Cardiac muscle cell (in vitro differentiated cells and primary cell): ENCODE data around the gene USP24. TPM values are rescaled to one million over a fixed set of nuclear protein-coding genes. Genes with fewer than 3 reads are reported as not detected.

Experiments
- DNase-seq, 2 donors: peaks; one replicate each; pipeline versions ENCODE4 v3.0.0 to v3.0.0-alpha.2; 2010 to 2017; ENCODE audit warnings: low read depth in 1 of 2, low spot score in 1 of 2
- H3K27ac ChIP-seq: fragments of 200-600 bp; sonication (generic); 2 replicates; pipeline ENCODE4 v1.5.1; 2016
- H3K27me3 ChIP-seq: fragments of 200-600 bp; sonication (generic); 2 replicates; pipeline ENCODE4 v1.6.0; 2016; ENCODE audit warnings: control low read depth
- H3K36me3 ChIP-seq: fragments of 200-600 bp; sonication (generic); 2 replicates; pipeline ENCODE4 v1.5.1; 2016; ENCODE audit warnings: control low read depth
- H3K4me1 ChIP-seq: fragments of 200-600 bp; sonication (generic); 2 replicates; pipeline ENCODE4 v1.8.1; 2017; ENCODE audit warnings: low read depth, mild to moderate bottlenecking, mixed run types
- H3K4me3 ChIP-seq: fragments of 200-600 bp; sonication (generic); 2 replicates; pipeline ENCODE4 v1.5.1; 2016; ENCODE audit warnings: mild to moderate bottlenecking
- H3K9me3 ChIP-seq: fragments of 200-600 bp; sonication (generic); 2 replicates; pipeline ENCODE4 v1.5.1; 2017; ENCODE audit warnings: low read depth, mild to moderate bottlenecking, control low read depth
- CTCF ChIP-seq: IDR thresholded peaks from 2 replicates; pipeline ENCODE4 v1.5.1; 2012; ENCODE audit warnings: low read depth, mild to moderate bottlenecking, low read length
- polyA plus RNA-seq: library from polyadenylated mRNA; unstranded; fragments of >200 nt; fragmentation: Nextera tagmentation; extraction: Ambion mirVana; gene quantifications from 2 replicates; pipeline ENCODE4 v1.2.1, GENCODE V29; 2016
- total RNA-seq: library from RNA; depleted of rRNA; stranded (reverse); fragments of >200 nt; gene quantifications from 2 replicates; pipeline ENCODE4 v1.2.3, GENCODE V29; 2016

Gene USP24
- total and polyA plus RNA-seq, 2 experiments from 2014 or later = 8.0 to 34.9 TPM

- H3K9me3 ChIP-seq = no peaks in the 10 kb centered on the region
- no peak for DNase-seq
- no peak for TF ChIP-seq CTCF
- peaks cover 61% of the 10 kb centered on the region for H3K36me3 ChIP-seq
- H3K4me3 ChIP-seq = no peak overlapping the region
- no peaks in the 10 kb centered on the region for H3K27me3 ChIP-seq
- no peak overlapping the region for H3K27ac ChIP-seq
- H3K4me1 ChIP-seq = no peaks in the 10 kb centered on the region
Measured at GRCh38 chr1:55141295-55141893, 73.8 kb downstream of the USP24 start.

- H3K4me1 ChIP-seq = no peaks in the 10 kb centered on the region
Measured at GRCh38 chr1:55140546-55140983, 74.6 kb downstream of the USP24 start.

GRCh38 chr1:55140137-55140536, 75.0 kb downstream of the USP24 start:
- Histone ChIP-seq H3K4me3 (no peak overlapping the region), H3K27ac (no peak overlapping the region), H3K9me3 (no peaks in the 10 kb centered on the region), H3K36me3 (peaks cover 62% of the 10 kb centered on the region), H3K27me3 (no peaks in the 10 kb centered on the region), H3K4me1 (no peaks in the 10 kb centered on the region)
- DNase-seq = peak in 1 of 2 donors; percentile 3
- no peak for TF ChIP-seq CTCF

More at GRCh38 chr1:55140546-55140983, 74.6 kb downstream of the USP24 start:
- H3K27me3 ChIP-seq = no peaks in the 10 kb centered on the region
- H3K4me3 ChIP-seq = no peak overlapping the region
- H3K36me3 ChIP-seq = peaks cover 62% of the 10 kb centered on the region
- no peak overlapping the region for H3K27ac ChIP-seq
- TF ChIP-seq CTCF = peak; percentile 85
- H3K9me3 ChIP-seq = no peaks in the 10 kb centered on the region
- DNase-seq = peak; percentile 82 to 91

GRCh38 chr1:55138823-55139222, 76.3 kb downstream of the USP24 start:
- Histone ChIP-seq H3K9me3 (no peaks in the 10 kb centered on the region), H3K27ac (no peak overlapping the region), H3K27me3 (no peaks in the 10 kb centered on the region), H3K4me1 (no peaks in the 10 kb centered on the region), H3K36me3 (peaks cover 69% of the 10 kb centered on the region), H3K4me3 (no peak overlapping the region)
- no peak for DNase-seq
- no peak for TF ChIP-seq CTCF

GRCh38 chr1:55134152-55134808, 80.9 kb downstream of the USP24 start:
- Histone ChIP-seq H3K4me3 (no peak overlapping the region), H3K27ac (no peak overlapping the region), H3K4me1 (no peaks in the 10 kb centered on the region), H3K27me3 (no peaks in the 10 kb centered on the region), H3K9me3 (no peaks in the 10 kb centered on the region), H3K36me3 (peaks cover 95% of the 10 kb centered on the region)
- DNase-seq = no peak
- no peak for TF ChIP-seq CTCF
